NCI-H748 treated with DMSO at 0.1 percent for 48 hours (cell line): ENCODE data around the gene SPAG17.
"Not testable (repeated sequence)": the region's sequence is repeated elsewhere in the genome, so short reads cannot be mapped to it uniquely, and the experiment has no call there.

ENCODE experiments used
- DNase-seq: peaks from one replicate; lab custom pipeline; 2025; lab: John Stamatoyannopoulos, UW

The SPAG17 gene

DNA sequence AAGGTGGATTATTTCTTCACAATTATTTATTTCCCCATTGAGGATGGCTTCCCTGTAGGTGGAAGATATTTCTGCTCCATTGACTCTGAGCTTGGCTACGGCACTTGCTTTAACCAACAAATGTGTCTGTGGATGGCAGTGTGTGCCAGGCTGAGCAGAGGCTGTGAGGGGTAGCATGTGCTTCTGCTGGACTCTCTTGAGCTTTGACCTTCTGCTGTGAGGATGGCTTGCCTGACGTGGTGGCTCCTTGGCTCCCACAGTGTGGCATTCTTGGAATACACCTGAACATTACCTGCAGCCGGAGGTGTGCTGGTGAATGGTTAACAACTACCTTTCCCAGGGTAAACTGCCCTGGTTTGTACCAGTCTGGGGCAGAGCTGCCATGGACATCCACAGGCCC is 208.6 kb downstream of the SPAG17 start:
- DNase-seq: no peak

DNA sequence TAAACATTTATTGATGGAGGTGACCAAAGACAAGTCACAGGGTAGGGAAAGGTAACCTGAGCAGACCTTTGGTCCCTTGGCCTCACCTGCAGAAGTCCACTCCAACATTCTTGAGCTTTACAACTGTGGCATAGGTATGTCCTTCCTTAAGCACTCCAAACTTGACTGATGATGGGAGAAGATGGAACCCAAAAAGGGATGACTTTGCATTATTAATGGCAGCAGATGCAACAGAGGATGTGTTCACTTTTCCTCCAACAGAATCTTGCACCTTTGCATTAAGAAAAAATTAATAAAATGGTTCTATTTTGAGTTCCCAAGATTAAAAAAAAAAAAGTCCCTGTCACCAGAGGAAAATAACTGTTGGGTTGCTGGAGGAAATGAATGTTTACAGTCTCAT is 213.3 kb downstream of the SPAG17 start:
- no peak for DNase-seq

DNA sequence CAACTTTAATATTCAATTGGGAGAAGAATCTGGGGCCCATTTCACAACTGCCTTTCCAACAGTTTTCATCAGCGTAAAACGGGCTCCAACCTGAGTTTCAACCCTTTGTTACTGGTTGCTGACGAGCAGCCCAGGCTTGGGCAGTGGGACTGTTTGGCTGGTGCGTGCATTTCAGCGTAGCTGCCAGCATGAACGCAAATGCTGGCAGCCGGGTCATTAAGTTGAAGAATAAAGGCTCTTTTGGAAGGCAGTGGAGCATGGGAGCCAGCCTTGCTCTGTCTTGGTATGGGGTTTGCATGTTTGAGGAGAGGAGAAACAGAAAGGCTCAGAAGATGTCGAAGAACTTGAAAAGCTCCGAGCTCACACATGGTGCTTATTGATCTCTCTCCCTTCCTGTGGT is 214.8 kb downstream of the SPAG17 start:
- no peak for DNase-seq

DNA sequence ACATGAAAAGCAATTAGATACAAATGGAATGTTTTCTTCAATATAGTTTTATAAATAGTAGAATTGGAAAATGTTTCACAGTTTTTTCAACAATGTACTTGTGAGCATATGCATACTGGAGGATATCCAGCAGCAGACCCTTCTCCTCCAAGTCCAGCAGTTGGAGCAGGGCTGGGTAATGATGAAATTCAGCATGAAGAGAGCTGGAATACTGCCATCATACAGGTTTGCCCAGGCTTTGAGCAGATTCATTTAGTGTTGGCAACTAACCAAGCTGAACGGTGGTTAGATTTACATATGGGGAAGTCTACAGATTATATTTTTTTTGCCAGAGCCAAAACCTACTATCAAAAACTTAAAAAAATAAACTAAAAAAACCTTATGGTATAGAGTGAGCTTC is 217.1 kb downstream of the SPAG17 start:
- no peak for DNase-seq

DNA sequence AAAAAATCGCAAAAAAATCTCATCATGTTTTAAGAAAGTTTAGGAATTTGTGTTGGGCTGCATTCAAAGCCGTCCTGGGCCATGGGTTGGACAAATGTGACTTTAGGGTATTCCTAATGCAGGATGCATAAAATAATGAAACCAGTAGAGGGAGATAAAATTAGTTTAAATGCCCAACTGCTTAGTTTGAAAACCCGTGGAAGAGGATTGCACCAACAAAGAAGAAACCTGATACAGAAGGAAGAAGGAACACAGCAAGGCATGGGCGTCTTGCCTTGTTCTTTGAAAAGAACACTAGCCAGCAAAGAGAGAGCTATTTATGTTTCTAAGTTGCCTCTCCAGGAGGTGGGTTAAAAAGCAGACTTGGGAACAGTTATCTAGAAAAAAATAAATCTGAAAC is 217.6 kb downstream of the SPAG17 start:
- no peak for DNase-seq

DNA sequence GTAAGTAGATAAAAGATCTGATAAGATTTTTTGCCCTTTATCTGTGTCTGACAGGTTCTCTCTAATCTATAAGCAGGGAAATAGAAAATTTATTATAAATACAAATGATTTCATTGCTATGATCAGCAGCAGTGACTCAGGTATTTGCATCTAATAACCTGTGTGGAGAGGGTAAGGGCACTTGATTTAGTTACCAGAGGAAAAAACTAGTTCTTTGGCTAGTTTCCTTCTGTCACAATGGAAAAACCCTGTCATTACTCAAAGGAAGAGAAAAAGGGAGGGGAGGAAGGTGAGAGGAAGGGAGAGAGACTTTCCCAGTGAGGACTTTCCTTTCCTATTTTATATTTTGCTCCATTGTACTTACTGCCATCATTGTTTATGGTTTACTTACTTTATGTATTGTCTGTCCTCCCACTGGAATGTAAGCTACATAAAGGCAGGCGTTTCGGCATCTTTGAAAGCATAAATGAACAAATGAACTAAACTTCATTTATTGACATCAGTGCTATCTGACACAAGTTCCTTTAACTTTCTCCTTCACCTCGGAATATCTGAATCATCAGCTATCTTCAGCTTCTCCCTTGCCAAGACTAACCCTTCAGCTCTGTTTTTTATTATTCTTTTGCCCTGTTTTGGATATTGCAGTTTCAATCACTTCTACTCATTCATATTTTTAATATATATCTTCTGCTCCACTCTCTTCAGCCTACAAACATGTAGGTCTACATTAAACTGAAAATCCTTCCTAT is 220.6 kb downstream of the SPAG17 start:
- DNase-seq: no peak

DNA sequence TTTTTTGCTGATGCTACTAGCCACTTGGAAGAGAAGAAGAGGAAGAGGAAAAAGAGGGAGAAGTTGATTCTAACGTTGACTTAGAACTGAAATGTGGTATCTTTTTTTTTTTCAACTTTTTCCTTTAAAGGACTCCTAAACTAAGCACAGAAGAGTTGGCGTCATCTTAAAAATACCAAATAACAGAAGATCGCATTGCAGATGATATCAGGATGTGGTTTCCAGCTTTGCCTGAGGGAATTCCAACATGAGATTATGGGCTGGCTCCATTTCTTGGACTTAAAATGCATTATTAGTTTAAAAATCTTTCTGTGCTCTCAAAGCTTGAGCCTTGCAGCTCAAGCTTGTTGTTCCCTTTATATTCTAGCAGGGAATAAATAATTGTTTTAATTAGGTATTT is 225.7 kb downstream of the SPAG17 start:
- no peak for DNase-seq

DNA sequence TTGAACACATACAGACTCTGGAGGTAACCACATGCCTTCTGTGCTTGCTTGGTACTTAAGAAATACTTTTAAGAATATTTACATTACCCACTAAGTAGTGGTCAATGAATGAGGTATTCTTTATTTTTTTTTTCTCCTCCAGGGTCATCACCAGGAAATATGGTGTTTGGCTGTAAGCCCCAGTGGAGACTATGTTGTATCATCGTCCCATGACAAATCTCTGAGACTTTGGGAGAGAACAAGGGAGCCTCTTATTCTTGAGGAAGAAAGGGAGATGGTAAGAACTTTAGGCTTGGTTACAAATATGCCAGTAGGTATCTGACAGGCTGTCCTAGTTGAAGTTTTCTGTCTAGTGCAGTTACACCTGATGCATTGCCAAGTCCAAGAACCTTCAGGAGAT is 232.6 kb downstream of the SPAG17 start:
- DNase-seq: no peak

DNA sequence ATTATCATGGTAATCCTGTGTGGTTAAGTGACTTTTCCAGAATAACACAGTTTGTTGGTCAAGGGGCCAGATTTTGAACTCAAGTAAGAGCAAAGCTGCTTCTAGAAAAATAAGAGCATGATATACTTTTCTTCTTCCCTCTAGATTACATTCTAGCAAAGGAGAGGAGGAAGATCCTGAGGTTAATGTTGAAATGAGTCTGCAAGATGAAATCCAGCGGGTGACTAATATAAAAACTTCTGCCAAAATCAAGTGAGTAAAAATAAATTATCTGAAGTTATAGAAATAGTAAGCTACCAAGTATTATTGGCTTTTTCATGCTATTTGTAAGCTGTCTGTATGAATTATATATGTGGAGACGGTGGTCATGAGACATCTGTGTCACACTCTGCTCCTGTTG is 242.7 kb downstream of the SPAG17 start:
- no peak for DNase-seq

DNA sequence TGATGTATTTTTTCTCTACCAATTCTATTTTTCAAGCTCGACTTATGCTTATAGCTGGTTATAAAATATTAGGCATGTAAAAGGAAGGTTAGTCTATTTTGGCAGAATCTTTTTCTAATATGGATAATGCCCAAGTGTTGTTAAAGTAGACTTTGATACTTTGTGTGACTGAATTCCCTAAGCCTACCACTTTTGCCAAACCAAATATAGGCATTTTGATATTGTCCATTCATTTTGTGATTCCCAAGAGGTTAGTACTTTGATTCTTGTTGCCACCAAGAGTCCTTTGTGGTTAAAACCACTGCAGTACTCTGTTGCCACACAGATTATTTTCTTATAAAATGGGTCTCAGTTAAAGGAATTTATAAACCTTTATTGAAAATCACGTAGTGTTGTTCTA is 251.3 kb downstream of the SPAG17 start:
- no peak for DNase-seq

DNA sequence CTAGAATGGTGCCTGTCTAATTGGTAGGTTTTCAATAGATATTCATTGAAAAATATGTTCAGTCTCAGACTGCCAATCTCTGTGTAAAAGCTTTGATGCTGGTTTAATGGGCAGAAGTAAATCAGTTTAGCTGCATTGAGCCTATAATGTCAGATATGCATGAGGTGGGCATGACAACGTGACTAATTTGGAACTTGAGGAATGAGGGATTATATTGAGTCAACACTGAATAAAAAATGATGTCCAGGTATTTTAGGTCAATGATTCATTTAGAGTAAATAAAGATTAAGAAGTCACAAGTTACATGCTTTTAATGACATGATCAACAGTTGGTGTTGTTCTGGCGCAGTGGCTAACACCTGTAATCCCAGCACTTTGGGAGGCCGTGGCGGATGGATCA is 252.5 kb downstream of the SPAG17 start:
- no peak for DNase-seq

DNA sequence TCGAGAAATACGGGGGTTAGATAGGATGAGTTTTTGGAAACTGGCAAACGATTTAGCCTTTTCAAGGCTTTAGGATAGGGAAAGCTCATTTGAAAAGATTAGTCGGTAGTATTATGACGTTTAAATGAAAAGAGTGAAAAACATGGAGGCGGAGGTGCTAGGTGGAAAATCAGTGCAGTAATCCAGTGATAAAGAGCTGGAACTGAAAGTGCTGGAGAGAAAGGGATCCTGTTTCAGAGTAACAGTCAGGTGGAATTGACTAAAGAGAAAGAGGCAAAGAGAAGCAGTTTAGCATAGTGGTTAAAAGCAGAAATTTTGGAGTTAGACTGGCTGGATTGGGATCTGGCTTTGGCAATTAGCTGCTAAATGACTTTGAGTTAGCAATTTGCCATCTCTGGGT is 254.5 kb downstream of the SPAG17 start:
- no peak for DNase-seq

DNA sequence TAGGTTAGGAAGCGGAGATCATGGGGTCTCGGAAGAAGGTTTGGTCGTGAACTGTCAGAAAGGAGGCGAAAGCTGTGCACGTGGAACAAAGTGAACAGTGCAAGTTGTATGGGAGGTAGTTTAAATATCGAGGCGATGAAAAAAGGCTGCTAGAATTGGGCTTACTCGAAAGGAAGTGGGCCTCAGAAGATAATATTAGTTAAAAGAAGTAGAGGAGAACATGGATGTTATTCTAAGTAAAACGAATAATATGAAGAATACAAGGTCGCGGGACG is 254.9 kb downstream of the SPAG17 start:
- no peak for DNase-seq

DNA sequence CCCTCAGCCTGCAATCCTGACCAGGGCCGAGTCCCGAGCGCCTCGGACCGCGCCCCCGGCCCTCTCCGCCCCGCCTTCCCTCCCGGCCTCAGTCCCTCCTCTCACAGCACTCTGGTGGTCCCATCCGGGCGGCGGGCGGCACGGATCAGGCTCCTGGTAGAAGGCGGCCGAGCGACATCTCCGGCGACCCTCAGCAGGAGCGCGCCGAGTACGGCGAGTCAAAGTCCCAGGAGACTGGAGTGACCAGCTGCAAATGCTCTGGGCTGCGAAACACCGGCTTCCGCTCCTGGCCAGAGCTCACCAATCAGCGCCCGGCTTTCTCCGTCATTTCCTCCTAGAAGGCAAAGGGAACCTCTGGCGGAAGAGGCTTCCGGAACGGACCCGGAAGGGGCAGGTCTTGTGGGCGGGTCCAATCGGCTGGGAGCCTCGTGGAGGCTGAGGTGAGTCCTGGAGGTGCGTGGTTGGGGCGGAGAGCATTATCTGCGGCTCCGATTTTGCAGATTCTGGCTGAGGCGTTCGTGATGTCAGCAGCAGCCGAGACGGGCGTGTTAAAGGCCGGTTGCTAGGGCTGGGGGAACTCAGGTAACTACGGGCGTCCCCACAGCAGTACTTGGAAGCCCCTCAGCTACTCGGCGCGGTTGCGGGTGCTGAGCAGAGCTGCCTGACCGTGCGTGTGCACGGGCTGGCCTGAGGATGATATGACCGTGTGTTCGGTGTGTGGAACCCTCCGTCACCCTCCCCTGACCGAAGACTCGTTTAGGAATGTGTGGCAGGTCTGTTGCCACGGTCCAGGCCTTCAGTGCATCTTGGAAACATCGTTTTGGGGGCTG is 255.5 kb downstream of the SPAG17 start, which contains the start of the genes GDAP2 and WDR3:
Gene GDAP2, minus strand, starts transcription at position 279 of the 830 bp plus-strand sequence. CDS start 9,264 bp downstream, outside the sequence.
Gene WDR3, plus strand, starts transcription at position 397 of the 830 bp plus-strand sequence. CDS start 3,581 bp downstream, outside the sequence.
- peak; percentile 95 for DNase-seq

DNA sequence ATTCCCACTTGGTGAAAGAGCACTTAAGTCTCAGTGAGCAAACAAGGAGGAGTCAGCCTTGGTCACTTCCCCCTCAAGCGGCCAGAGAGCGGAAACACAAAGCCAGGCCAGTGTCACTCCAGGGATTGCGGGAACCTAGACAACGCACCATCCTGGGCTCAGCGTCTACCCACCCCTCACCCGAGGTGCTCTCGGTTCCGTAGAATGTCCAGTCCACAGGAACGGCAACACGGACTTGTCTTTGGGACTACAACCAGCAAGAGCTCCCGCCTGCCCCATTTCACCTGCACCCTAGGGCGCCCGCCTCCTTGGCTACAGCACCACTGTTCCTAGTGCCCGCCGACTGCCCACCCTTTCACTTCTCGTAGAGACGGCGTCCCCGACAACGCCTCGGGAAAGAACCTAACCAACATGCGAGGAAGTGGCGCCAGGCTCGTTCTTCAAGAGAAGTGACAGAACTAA is 256.1 kb downstream of the SPAG17 start:
- DNase-seq: peak; percentile 36

DNA sequence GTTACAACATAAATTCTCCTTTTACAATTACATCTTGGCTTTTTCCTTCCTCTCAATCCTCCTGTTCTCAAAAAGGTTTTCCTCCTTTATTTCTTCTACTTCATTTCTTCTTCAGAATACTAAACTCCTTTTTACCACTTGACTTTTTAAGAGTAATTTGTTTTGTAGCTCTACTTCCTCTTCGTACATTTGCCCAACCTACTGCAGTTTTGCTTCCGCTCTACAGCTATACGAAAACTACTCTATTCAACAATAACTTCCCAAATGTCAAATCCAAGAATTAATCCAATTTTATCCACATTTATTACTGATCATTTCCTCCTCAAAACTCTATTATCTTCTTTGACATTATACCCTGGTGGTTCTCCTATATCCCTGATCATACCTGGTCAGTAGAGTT is 259.0 kb downstream of the SPAG17 start:
- no peak for DNase-seq

DNA sequence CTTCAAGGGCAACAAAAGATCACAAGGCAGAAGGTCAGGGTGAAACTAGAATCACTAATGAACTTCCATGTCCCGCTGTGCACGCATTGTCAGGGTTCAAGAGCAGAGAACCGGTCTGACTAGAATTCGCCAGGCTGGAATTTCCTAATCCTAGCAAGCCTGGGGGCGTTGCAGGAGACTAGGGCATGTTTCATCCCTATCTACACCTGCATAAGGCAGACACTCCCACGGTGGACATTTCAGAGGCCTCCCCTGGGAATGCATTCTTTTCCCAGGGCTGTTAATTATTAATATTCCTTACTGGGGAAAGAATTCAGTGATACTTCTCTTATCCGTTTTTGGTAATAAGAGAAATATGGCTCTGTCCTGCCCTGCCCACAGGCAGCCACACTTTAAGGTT is 262.3 kb downstream of the SPAG17 start:
- not testable (repeated sequence) for DNase-seq

DNA sequence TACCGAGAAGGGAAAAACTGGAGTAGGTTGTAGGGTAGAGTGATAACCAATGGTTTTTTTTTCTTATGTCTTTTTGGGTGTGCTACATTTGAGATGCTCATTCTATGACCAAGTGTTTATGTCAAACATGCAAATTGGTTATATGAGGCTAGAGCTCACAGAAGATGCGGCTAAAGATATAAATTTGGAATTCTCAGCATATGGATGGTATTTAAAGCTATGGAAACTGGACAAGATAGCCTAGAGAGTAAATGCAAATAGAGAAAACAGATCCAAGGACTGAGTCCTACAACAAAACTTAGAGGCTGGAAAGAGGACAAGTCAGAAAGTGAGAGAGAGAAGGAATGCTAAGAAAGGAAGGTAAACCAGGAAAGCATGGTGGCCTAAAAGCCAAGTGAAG is 263.0 kb downstream of the SPAG17 start:
- DNase-seq: no peak

DNA sequence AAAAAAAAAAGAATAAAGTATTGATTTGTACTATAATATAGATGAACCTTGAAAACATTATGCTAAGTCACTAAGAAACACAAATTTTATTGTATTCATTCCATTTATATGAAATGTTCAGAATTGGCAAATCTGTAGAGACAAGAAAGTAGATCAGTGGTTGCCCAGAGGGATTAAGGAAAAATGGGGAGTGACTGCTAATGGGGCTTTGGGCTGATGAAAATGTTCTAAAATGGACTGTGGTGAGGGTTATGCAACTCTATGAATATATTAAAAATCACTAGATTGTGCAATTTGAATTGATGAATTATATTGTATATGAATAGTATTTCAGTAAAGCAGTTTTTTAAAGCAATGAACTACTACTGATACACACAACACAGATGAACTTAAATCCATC is 265.7 kb downstream of the SPAG17 start:
- DNase-seq: no peak

DNA sequence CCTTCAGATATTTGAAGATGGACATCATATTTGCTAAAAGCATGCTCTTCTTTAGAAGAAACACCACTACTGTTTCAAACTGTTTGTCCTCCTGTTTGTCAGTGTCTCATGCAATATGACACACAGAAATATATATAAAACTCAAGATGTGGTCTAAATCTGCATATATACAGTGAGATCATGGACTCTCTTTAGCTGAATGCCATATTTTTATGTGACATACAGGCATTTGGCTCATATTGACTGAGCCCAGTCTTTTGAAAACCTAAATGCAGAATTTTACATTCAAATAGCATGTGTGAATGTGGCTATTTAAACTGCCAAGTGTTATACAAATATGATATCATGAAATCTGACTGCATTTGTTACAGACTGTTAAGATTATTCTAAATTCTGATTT is 274.0 kb downstream of the SPAG17 start:
- DNase-seq: no peak

DNA sequence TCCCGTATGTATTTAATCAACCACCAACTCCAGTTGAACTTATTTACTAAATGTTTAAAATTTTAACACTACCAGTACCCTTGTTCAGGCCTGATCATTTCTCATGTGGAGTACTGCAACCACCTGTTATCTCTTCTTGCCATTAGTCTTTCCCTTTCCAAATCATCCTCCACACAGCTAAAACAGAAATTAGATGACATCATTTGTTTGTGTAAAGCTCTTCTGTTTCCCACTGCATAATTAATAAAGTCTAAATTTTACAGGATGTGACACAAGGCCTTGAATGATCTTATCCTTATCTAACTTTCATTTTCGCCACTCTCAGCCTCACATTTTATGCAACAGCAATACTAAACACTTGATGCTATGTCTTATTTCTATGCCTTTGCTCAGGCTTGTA is 280.0 kb downstream of the SPAG17 start:
- DNase-seq: no peak

DNA sequence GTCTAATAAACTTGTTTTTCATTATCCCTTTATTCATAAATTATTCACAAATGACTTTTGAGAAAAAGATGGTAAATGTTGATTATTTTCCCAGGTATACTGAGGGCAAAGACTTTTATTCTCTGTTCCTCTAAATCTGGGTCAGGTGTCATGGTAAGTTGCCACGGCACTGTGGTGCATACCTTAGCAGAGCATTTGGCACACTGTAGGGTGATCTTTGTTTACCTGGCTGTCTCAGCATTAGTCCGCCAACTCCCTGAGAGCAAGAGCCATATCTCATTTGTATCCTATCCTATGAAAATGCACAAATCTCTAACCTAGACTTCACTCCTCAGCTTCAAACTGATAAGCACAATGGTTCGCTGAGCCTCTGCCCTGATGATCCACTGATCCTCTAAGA is 280.5 kb downstream of the SPAG17 start:
- DNase-seq: no peak
